ENCODE measurements around the gene HTT.

GRCh38 chr4:3123181-3123671, 48.7 kb downstream of the HTT start:
- TF ChIP-seq POLR2A (IDR thresholded peaks at IDR 0.05): no peak
- TF ChIP-seq CTCF (IDR thresholded peaks at IDR 0.05): no peak
